ENCODE measurements around the gene RHCG.

Gene RHCG

DNA sequence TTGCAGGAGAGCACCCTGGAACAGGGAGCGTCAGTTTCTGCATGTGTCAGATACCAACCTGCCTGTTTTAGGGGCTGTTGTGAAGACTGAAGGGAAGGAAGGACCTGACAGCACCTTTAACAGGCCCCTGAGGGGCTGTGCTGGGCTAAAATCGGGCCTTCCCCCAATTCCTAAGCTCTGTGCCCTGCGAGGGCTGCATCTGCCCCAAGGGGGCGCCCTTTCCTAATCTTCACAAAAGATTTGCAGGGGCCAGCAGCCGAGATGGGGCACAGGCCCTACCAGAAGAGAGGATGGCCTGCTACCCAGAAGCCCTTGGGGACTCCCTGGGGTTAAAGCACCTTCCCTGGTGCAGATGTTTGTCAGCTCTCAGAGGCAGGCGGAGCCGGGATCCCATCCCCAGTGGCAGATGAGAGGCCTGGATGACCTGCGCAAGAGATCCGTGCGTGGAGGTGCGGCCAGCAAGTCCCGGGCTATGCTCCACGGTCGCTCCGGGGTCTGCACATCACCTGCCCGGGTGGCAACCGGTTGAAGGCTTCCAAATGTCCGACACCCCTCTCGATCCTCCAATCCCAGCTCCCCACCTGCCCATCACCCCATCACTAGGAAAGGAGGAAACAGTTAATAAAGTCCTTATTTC lies 53.6 kb downstream of the RHCG start:
- DNase-seq: peak; percentile 83

DNA sequence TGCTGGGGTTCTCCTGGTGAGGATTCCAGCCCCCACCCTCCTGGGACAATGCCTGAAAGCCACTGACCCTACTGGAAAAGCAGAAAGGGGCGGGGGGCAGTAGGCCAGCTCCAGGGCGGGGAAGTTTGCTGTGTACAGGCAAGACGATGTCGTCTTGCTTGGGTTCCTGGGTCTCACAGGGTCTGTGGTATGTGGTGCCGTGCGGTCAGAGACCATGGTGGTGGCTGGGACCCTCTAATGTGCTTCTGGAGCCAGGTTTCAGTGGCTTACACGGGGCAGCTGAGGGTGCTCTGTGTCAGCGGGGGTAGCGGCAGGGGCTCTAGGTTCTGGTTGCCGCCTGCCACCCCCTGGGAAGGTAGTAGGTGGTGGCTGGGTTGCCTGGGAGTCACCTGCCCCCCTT lies 54.2 kb downstream of the RHCG start:
- DNase-seq: no peak

DNA sequence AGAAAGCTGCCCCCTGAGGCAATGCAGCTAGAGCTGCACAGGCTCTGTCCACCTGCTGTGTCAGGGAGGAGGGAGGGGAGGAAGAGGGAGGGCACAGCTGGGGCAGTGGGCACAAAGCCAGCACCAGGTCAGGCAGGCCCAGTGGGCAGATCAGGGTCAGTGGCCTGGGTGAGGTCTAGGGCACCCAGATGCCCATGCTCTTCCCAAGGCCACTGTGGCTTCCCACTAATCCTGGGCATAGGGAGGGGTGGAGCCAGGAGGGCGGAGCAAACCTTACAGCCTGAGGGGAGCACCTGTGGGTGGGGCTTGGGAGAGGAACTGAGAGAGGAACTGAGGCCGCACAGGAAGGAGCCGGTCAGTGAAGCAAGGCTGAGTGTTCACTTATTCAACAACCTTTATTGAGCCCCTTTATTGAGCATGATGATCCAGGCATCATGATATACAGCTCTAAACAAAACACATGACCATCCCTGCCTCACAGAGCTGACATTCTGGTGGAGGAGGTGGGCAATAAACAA lies 55.0 kb downstream of the RHCG start:
- DNase-seq: no peak

DNA sequence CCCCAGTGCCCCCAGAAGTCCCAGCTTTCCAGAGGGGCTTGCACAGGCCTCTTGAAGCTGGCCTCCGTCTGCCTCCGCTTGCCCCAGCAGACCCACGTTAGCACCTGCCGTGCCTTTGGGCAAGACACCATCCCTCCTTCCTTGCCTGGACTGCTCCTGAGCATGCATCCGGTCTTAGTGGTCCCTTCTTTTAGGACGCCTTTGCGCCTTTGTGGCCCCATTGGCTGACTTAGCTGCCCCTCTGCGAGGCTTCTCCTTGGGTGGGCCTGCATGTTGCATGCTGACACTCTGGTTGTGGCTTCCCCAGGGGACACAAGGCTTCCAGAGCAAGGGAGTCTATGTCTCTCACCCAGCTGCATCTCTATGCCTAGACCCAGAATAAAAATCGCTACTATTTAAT lies 56.6 kb downstream of the RHCG start:
- DNase-seq: no peak

DNA sequence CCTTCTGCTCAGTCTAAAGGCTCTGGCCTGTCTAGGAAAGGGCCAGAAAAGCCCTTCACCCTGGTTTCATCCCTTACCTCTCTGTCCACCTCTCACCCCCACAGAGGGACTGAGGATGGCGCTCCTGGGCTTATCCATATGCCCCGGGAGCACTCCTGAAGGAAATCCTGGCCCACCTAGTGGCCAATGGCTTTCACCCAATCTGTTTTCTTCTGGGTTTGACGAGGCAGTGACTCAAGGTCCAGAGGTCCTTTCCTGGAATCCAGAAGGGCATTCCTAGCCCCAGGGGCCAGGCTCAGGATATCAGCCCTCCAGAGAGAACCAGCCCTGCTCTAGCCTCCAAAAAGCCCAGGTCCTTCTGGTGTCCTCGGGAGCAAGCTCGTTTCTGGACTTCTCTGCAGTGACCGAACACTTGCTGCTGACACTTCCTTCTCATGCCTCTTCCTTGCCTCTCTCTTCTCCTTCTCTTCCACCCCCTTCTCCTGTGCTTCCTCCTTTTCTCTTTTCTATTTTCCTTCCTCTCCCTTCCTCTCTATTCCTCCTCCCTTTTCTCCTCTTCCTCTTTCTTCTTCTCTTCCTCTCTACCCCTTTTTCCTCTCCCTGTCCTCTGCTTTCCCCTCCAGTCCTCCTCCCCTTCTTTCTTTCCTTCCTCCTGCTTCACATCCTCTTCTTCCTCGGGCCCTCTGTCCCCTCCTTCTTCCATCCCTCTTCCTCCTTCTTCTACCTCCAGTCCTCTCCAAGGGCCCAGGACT lies 59.6 kb downstream of the RHCG start:
- no peak for DNase-seq

DNA sequence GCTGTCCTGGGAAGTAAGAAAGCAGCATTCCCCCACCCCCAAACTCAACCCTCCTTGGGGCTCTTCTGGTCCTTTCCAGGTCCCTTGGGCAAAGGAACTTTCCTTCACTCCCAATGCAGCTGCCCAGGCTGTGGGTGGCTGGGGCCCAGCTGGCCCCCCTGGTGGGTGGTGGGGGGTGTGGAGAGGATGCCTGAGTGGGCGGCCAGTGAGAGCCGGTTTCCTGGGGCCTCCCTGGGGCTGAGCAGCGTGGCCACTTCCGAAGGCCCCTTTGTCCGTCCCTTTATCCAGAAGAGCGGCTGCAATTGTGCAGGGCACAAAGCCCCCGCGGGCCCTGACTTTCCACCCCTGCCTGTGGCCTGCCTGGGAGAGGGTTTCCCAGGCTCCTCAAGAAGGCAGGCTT lies 61.0 kb downstream of the RHCG start:
- no peak for DNase-seq

DNA sequence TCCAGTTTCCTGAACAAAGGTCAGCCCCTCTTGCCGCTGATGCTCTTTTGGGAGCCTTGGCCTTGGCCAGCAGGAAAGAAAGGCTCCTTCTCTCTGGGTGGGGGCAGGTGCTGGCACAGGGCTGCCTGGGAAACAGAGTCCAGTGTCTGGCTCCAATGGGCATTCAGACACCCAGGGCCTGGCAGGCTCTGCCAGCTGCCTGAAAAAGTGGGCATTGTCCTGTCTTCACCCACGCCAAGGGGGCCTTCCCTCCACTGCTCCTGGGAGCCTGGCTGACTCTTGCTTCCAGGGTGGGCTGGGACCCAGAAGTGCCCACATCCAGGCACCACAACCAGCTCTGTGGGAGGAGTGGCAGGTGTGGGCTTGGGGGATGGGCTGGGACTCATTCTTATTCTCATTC lies 62.7 kb downstream of the RHCG start:
- DNase-seq: no peak

DNA sequence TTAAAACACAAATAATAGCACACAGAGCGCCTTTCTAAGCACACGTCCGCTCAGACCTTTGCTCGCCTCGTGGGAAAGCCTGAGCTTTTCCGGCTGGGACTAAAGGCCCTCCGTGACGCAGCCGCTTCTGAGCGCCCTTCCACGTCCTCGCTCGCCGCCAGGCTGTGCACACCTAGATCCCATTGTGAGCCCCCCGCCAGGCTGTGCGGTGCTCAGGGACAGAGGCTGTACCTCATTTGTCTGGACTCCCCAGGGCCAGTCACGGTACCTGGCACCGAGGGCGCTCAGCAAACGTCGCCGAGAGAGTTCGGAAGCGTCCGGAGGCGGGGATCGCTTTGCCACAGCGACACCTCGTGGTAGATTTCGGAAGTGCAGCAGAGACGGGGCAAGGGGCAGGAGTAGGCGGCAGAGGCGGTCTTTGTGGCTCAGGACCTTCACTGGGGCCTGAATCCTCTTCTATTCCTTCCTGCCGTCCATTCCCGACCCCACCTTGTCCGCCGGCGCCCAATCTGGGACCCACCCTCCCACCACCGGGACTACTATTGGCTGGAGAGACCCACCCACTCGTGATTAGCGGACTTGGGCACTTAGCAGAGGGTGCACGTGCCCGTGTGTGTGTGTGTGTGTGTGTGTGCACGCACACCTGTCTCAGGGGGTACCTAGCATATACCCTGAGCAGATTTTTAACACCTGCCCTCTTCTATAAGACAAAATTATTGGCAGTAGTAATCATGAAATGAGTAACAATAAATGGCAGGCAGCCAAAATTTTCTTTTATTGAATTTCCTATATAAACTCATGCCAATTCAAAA lies 65.6 kb downstream of the RHCG start:
- DNase-seq: peak; percentile 94

DNA sequence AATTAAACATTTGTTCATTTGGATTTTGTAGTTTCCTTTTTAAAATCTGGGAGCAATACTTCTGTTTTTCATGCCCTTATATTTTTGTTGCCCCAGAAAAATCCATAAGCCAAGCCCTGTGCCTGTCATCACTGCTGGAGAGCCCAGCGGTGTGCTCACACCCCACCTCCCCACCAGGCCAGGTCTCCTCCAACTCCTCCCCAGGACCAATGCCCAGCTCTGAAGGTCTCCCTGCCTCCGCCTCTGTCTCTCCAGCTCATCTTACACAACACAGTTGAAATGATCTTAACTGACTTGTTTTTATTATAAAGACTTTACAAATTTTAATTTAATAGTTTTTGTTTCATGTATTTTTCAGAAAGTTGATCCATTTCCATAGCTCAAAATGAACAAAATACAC lies 66.4 kb downstream of the RHCG start:
- no peak for DNase-seq

DNA sequence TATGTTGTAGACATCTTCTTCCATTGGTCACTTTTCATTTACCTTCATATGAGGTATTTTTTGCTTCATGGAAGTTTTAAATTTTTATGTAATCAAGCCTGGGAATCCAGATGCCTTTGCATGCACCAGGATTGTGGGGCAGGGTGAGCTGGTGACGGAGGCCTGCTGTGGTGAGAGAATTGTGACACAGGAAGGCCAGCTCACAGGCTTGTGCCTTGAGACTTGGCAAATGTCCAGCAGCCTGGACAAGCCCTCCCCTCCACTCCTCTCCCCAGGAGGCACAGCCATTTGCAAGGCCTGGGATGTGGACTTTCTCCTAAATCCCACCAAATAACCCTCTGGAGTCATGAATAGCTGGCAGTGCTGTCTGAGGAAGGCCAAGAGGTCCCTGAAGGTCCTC lies 67.4 kb downstream of the RHCG start:
- DNase-seq: no peak

DNA sequence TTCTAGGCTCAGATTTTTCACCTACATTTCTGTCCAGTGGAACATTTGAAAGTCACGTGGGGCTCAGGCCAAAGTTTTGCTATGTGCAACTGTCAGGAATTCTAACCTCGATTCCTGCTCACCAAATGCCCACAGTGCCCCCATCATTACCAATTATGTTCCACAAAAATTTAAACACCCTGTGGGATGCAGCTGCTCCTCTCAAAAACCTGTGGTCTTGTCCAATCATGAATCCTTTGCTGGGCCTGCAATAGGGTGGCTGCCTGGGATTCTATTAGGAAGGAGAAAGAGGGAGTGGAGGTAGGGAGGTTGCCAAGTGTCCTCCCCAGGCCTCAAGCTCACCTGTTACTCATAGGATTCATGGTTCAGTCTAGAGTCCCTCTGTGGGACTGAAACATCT lies 68.1 kb downstream of the RHCG start:
- DNase-seq: no peak

DNA sequence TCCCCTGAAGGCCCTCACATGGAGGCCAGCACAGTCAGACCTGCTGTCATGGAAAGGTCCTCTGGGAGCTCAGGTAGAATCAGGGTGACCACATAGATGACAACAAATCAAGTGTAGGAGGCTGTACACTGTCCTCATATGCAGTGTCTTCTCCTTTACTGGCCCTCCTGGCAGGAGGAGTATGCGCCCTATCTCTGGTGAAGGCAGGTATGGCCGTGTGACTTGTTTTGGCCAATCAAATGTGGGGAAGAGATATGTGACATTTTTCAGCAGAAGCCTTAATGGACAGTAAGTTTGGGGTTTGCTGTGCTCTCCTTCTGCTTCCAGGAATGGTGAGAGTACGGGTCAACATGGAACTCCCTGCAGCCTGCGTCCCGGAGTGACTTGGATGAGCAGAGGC lies 69.9 kb downstream of the RHCG start:
- no peak for DNase-seq

DNA sequence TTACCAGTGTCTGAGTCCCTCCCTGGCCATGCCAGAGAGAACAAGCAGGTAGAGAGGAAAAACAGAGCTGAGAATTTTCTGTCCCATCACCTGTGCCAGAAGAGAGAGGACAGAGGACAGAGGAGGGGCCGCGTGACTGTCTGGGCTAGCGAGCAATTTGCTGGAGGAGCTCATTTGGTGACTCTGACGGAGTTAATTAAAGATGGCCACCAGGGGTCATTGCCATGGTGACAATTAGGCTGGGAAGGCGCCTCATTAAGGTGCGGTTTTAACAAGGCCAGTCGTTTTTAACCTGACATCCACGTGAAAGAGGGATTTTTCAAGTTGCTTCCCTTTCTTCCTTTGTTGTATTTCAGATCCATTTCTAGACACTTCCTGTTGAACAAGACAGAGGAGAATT lies 72.4 kb downstream of the RHCG start:
- no peak for DNase-seq

All from activated CD4-positive, alpha-beta T cell treated with anti-CD3 and anti-CD28 coated beads for 48 hours (primary cell).